OCI-LY3 (cell line): ENCODE data around the gene SLC5A8.

ENCODE experiments used
- EZH2phosphoT487 ChIP-seq: fragments of 200-600 bp; shearing (Covaris generic); IDR thresholded peaks from 2 replicates; pipeline ENCODE4 v1.6.1; 2018; ENCODE audit warnings: antibody characterized with exemption, mixed run types, low read depth
- TF ChIP-seq, protein P1 (sequence below): fragments of 200-600, 300-600 bp; sonication (generic); IDR thresholded peaks from 2 replicates; pipeline ENCODE4 v1.5.1; 2014; ENCODE audit warnings: antibody characterized with exemption, low read length, low read depth

DNA sequence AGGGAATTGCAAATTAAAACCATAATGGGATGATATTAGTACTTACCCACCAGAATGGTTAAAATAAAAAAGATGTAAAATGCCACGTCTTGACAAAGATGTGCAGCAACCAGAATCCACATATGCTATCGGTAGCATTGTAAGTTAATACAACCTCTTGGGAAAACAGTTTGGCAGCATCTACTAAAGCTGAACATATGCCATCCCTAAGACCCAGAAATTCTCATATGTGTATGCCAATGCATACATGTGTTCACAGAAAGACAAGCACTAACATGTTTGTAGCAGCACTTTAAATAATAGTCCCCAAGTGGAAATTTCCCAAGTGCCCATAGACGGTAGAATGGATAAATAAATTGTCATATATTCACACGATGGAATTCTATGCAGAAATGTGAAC is 28.3 kb upstream of the SLC5A8 start:
- TF ChIP-seq, protein P1, sequence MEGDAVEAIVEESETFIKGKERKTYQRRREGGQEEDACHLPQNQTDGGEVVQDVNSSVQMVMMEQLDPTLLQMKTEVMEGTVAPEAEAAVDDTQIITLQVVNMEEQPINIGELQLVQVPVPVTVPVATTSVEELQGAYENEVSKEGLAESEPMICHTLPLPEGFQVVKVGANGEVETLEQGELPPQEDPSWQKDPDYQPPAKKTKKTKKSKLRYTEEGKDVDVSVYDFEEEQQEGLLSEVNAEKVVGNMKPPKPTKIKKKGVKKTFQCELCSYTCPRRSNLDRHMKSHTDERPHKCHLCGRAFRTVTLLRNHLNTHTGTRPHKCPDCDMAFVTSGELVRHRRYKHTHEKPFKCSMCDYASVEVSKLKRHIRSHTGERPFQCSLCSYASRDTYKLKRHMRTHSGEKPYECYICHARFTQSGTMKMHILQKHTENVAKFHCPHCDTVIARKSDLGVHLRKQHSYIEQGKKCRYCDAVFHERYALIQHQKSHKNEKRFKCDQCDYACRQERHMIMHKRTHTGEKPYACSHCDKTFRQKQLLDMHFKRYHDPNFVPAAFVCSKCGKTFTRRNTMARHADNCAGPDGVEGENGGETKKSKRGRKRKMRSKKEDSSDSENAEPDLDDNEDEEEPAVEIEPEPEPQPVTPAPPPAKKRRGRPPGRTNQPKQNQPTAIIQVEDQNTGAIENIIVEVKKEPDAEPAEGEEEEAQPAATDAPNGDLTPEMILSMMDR = no peak
- TF ChIP-seq EZH2phosphoT487 = no peak
